Endothelial cell of umbilical vein (primary cell): ENCODE measurements around the gene TNPO3. TPM values are rescaled to one million over a fixed set of nuclear protein-coding genes. Genes with fewer than 3 reads are reported as not detected.
"Not testable (repeated sequence)": the region's sequence is repeated elsewhere in the genome, so short reads cannot be mapped to it uniquely, and the experiment has no call there.

Experiments
- BruUV-seq: library from RNA; stranded (reverse); fragments of 400-500 nt; replicated peaks from 2 replicates; lab custom pipeline; 2021; lab: Mats Ljungman, UMichigan
- CTCF ChIA-PET: fragments of 300-600, 350-600 bp; sonication (Branson Sonifier 250); formaldehyde crosslinking; loops from one replicate; lab custom pipeline; 2021; ENCODE audit warnings: antibody characterized with exemption, inconsistent platforms; lab: Charles Lee
- POLR2A ChIA-PET: fragments of 300-600, 350-600 bp; sonication (Branson Sonifier 250); formaldehyde crosslinking; loops from one replicate; lab custom pipeline; 2021; ENCODE audit warnings: antibody characterized with exemption, inconsistent platforms; lab: Charles Lee
- DNase-seq: peaks from one replicate; pipeline ENCODE4 v3.0.0-alpha.2; 2011; ENCODE audit warnings: low read depth, low spot score
- FAIRE-seq: peaks from 2 replicates; lab custom pipeline; 2011; peaks lifted over from hg19 to GRCh38; lab: Jason Lieb, UNC
- H2AFZ ChIP-seq: 2 replicates; pipeline ENCODE4 v1.6.0; 2012; ENCODE audit warnings: low read depth, low read length, control low read depth, inconsistent platforms
- H3K27ac ChIP-seq: 2 replicates; pipeline ENCODE4 v1.5.1; 2011; ENCODE audit warnings: low read depth, mild to moderate bottlenecking, control low read depth, low read length, moderate library complexity; ENCODE audit not compliant: insufficient read depth
- H3K27me3 ChIP-seq, 2 experiments: 2 replicates each; pipeline versions ENCODE4 v1.6.0 to v1.6.1; 2011; ENCODE audit warnings: low read length in 2 of 2, mixed read lengths in 1 of 2; ENCODE audit not compliant: control insufficient read depth in 2 of 2, insufficient read depth in 2 of 2
- H3K36me3 ChIP-seq, 2 experiments: 2 replicates in 1 of 2; 3 replicates in 1 of 2; pipeline ENCODE4 v1.5.1; 2011; ENCODE audit warnings: low read length in 2 of 2, mild to moderate bottlenecking in 1 of 2, moderate library complexity in 1 of 2; ENCODE audit not compliant: control insufficient read depth in 2 of 2, insufficient read depth in 2 of 2; ENCODE audit errors: extremely low read depth in 1 of 2
- H3K4me1 ChIP-seq: 3 replicates; pipeline ENCODE4 v1.5.1; 2011; ENCODE audit warnings: mild to moderate bottlenecking, low read length; ENCODE audit not compliant: control insufficient read depth, insufficient read depth; ENCODE audit errors: extremely low read depth
- H3K4me2 ChIP-seq: 2 replicates; pipeline ENCODE4 v1.6.1; 2011; ENCODE audit warnings: low read length, control low read depth, mixed read lengths; ENCODE audit not compliant: insufficient read depth
- H3K4me3 ChIP-seq, 3 experiments: fragments of 200-600 bp in 1 of 3; sonication (generic), shearing (Covaris generic) in 1 of 3; replicated peaks in 1 of 3; 2 replicates each; pipeline ENCODE4 v1.5.1; 2011 to 2016; ENCODE audit warnings: control low read depth in 3 of 3, low read length in 3 of 3, mild to moderate bottlenecking in 2 of 3, inconsistent platforms in 1 of 3, low read depth in 1 of 3, moderate library complexity in 1 of 3; ENCODE audit not compliant: insufficient read depth in 1 of 3
- H3K79me2 ChIP-seq: 2 replicates; pipeline ENCODE4 v1.6.0; 2012; ENCODE audit warnings: low read length, inconsistent platforms; ENCODE audit not compliant: control insufficient read depth, insufficient read depth
- H3K9ac ChIP-seq: replicated peaks from 2 replicates; pipeline ENCODE3; 2011; ENCODE audit warnings: low read length, control low read depth; ENCODE audit not compliant: insufficient read depth; ENCODE audit errors: extremely low read depth
- H3K9me1 ChIP-seq: replicated peaks from 3 replicates; pipeline ENCODE4 v1.6.0; 2011; ENCODE audit warnings: mild to moderate bottlenecking, low read length; ENCODE audit not compliant: control insufficient read depth, insufficient read depth; ENCODE audit errors: extremely low read depth
- H3K9me3 ChIP-seq: replicated peaks from 2 replicates; pipeline ENCODE4 v1.5.1; 2012; ENCODE audit warnings: low read length, inconsistent platforms; ENCODE audit not compliant: control insufficient read depth, insufficient read depth
- H4K20me1 ChIP-seq: replicated peaks from 2 replicates; pipeline ENCODE3; 2011; ENCODE audit warnings: mild to moderate bottlenecking, low read length; ENCODE audit not compliant: control insufficient read depth, insufficient read depth; ENCODE audit errors: extremely low read depth
- EZH2 ChIP-seq: IDR thresholded peaks from 2 replicates; pipeline ENCODE4 v1.6.1; 2012; ENCODE audit warnings: borderline replicate concordance, low read depth, mild to moderate bottlenecking, moderate library complexity, low read length, inconsistent platforms; ENCODE audit not compliant: severe bottlenecking
- FOS ChIP-seq: IDR thresholded peaks from 2 replicates; pipeline ENCODE4 v1.6.1; 2011; ENCODE audit warnings: mild to moderate bottlenecking, low read length, moderate library complexity, borderline replicate concordance; ENCODE audit not compliant: insufficient read depth
- GATA2 ChIP-seq: IDR thresholded peaks from 2 replicates; pipeline ENCODE4 v1.7.0; 2011; ENCODE audit warnings: low read depth, mild to moderate bottlenecking, moderate library complexity, mixed read lengths, low read length; ENCODE audit not compliant: insufficient read length, insufficient read depth
- JUN ChIP-seq: IDR thresholded peaks from 2 replicates; pipeline ENCODE4 v1.6.1; 2011; ENCODE audit warnings: borderline replicate concordance, low read depth; ENCODE audit not compliant: insufficient read length, insufficient read depth
- MYC ChIP-seq: IDR thresholded peaks from one replicate; pipeline ENCODE4 v1.6.1; 2011; ENCODE audit warnings: mild to moderate bottlenecking, low read depth, low read length
- POLR2A ChIP-seq: IDR thresholded peaks from 2 replicates; pipeline ENCODE4 v1.6.1; 2012; ENCODE audit warnings: low read depth, mild to moderate bottlenecking, control low read depth, low read length
- POLR2AphosphoS5 ChIP-seq: IDR thresholded peaks from 2 replicates; pipeline ENCODE4 v1.6.1; 2012; ENCODE audit warnings: low read depth, mild to moderate bottlenecking, control low read depth, low read length, moderate library complexity; ENCODE audit not compliant: insufficient read depth
- dilution Hi-C: fragments of 300-500 bp; cut with MboI; formaldehyde crosslinking; loops from one replicate; pipeline ENCODE4 v1.15.0; 2019; ENCODE audit warnings: low sequenced_read_pairs; ENCODE audit not compliant: extremely low pct_ligation_motif_present
- intact Hi-C: fragments of 100-400 bp; cut with micrococcal nuclease; formaldehyde crosslinking; loops from one replicate; pipeline ENCODE4 v1.10.0; 2022
- polyA plus RNA-seq, 4 experiments: library from polyadenylated mRNA; depleted of rRNA in 3 of 4; stranded (reverse) in 3 of 4; unstranded in 1 of 4; fragments of >200 nt; gene quantifications; 2 replicates each; pipeline versions ENCODE4 v1.2.1 to v1.2.3, GENCODE V29; 2011 to 2012; ENCODE audit warnings: missing spikeins in 1 of 4
- total RNA-seq: library from RNA; stranded (reverse); gene quantifications from 2 replicates; pipeline ENCODE4 v1.2.3, GENCODE V29; 2021
- TF ChIP-seq, protein P1 (sequence below), 2 donors: IDR thresholded peaks; 1 replicate in 1 of 2; 2 replicates in 1 of 2; pipeline ENCODE4 v1.5.1; 2011; ENCODE audit warnings: low read length in 2 of 2, mild to moderate bottlenecking in 2 of 2, moderate library complexity in 2 of 2, control low read depth in 1 of 2, inconsistent platforms in 1 of 2, low read depth in 1 of 2; ENCODE audit not compliant: insufficient read depth in 1 of 2; ENCODE audit errors: extremely low read depth in 1 of 2
- TF ChIP-seq, protein P2 (sequence below): IDR thresholded peaks from 2 replicates; pipeline ENCODE4 v1.6.1; 2011; ENCODE audit not compliant: insufficient read depth, insufficient read length

The TNPO3 gene
- total and polyA plus RNA-seq, 2 donors (not counting 3 experiments of a cell fraction or from before 2014, with no cell fraction given) = 29.0 to 46.9 TPM

DNA sequence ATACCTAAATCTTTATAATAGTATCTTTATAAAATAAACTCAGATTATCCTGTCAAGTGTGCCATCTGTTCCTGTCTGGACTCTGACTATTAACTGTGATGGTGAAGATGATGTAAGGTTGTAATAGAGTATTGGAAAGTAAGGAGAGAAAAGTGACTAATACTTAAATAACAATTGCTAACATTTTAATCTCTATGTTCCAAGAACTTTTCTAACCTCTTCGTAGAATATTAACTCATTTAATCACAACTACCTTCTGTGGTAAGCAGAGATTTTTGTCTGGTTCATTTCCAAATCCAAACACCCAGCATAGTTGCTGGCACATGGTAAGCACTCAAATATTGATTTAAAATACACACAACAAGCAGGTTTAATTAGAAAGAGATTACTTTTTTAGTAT lies 2.5 kb downstream of the TNPO3 start:
- Histone ChIP-seq H4K20me1 (peaks cover 4% of the 10 kb centered on the region), H3K9me1 (no peaks in the 10 kb centered on the region), H2AFZ (no peak overlapping the region), H3K36me3 (no peaks in the 10 kb centered on the region), H3K9ac (no peak overlapping the region), H3K9me3 (no peaks in the 10 kb centered on the region), H3K79me2 (peaks cover 67% of the 10 kb centered on the region), H3K27ac (no peak overlapping the region), H3K27me3 (no peaks in the 10 kb centered on the region), H3K4me1 (peaks cover 15% of the 10 kb centered on the region), H3K4me3 (no peak overlapping the region), H3K4me2 (no peak overlapping the region)
- intact Hi-C loops = no loop called here
- POLR2A ChIA-PET = no interaction called here
- DNase-seq (no peak), FAIRE-seq (no peak)
- TF ChIP-seq JUN (no peak), EZH2 (no peak), POLR2AphosphoS5 (no peak), FOS (no peak), GATA2 (no peak), POLR2A (no peak), MYC (no peak)
- TF ChIP-seq, protein P1, sequence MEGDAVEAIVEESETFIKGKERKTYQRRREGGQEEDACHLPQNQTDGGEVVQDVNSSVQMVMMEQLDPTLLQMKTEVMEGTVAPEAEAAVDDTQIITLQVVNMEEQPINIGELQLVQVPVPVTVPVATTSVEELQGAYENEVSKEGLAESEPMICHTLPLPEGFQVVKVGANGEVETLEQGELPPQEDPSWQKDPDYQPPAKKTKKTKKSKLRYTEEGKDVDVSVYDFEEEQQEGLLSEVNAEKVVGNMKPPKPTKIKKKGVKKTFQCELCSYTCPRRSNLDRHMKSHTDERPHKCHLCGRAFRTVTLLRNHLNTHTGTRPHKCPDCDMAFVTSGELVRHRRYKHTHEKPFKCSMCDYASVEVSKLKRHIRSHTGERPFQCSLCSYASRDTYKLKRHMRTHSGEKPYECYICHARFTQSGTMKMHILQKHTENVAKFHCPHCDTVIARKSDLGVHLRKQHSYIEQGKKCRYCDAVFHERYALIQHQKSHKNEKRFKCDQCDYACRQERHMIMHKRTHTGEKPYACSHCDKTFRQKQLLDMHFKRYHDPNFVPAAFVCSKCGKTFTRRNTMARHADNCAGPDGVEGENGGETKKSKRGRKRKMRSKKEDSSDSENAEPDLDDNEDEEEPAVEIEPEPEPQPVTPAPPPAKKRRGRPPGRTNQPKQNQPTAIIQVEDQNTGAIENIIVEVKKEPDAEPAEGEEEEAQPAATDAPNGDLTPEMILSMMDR (IDR thresholded peaks at IDR 0.05; ENCODE audit: extremely low read depth in 1 of 2, insufficient read depth in 1 of 2, low read depth in 1 of 2, low read length in 2 of 2) = no peak
- TF ChIP-seq, protein P2, sequence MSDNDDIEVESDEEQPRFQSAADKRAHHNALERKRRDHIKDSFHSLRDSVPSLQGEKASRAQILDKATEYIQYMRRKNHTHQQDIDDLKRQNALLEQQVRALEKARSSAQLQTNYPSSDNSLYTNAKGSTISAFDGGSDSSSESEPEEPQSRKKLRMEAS = no peak
- CTCF ChIA-PET = interaction anchor here (1.1 kb wide), 1 partner anchor 39 kb away, joined by 3 read pairs; no protein-coding TSS in a partner anchor
- dilution Hi-C loops = no loop called here
- no TSS peak for BruUV-seq

DNA sequence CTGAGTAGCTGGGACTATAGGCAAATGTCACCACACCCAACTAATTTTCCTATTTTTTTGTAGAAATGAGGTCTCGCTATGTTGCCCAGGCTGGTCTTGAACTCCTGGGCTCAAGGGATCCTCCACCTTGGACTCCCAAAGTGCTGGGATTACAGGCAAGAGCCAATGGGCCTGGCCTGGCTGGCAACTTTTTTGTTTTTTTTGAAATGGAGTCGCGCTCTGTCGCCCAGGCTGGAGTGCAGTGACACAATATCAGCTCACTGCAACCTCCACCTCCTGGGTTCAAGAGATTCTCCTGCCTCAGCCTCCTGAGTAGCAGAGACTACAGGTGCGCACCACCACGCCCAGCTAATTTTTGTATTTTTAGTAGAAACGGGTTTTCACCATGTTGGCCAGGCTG lies 3.5 kb downstream of the TNPO3 start:
- intact Hi-C loops, H3K9ac ChIP-seq, dilution Hi-C loops, H2AFZ ChIP-seq, H3K27me3 ChIP-seq, H3K4me3 ChIP-seq, DNase-seq, H3K9me3 ChIP-seq, H3K4me2 ChIP-seq, POLR2A ChIA-PET, H4K20me1 ChIP-seq, H3K27ac ChIP-seq, H3K36me3 ChIP-seq, FAIRE-seq, H3K9me1 ChIP-seq, BruUV-seq: not testable (repeated sequence)
- H3K4me1 ChIP-seq = peaks cover 15% of the 10 kb centered on the region
- CTCF ChIA-PET = interaction anchor here (1.1 kb wide), 1 partner anchor 40 kb away, joined by 3 read pairs; no protein-coding TSS in a partner anchor
- H3K79me2 ChIP-seq = peaks cover 77% of the 10 kb centered on the region
